Smooth muscle cell (in vitro differentiated cells): ENCODE measurements around the gene APOBEC3F. TPM values are rescaled to one million over a fixed set of nuclear protein-coding genes. Genes with fewer than 3 reads are reported as not detected.
"Not testable (repeated sequence)": the region's sequence is repeated elsewhere in the genome, so short reads cannot be mapped to it uniquely, and the experiment has no call there.

Experiments used
- DNase-seq: peaks from one replicate; lab custom pipeline; 2025; ENCODE audit not compliant: unreplicated experiment; lab: John Stamatoyannopoulos, UW
- H2AFZ ChIP-seq: fragments of 200-600 bp; sonication (generic); 2 replicates; pipeline ENCODE4 v1.6.0; 2016; ENCODE audit warnings: antibody characterized with exemption, low read depth, mild to moderate bottlenecking
- H3F3A ChIP-seq: fragments of 200-600 bp; sonication (generic); 2 replicates; pipeline ENCODE4 v1.6.0; 2017; ENCODE audit warnings: antibody characterized with exemption, low read depth
- H3K27ac ChIP-seq: fragments of 200-600 bp; sonication (generic); 2 replicates; pipeline ENCODE4 v1.5.1; 2016; ENCODE audit warnings: low read depth, mild to moderate bottlenecking
- H3K27me3 ChIP-seq: fragments of 200-600 bp; sonication (generic); 2 replicates; pipeline ENCODE4 v1.6.1; 2016; ENCODE audit warnings: low read depth, mild to moderate bottlenecking
- H3K36me3 ChIP-seq: fragments of 200-600 bp; sonication (generic); 2 replicates; pipeline ENCODE4 v1.5.1; 2016; ENCODE audit warnings: low read depth
- H3K4me1 ChIP-seq: fragments of 200-600 bp; sonication (generic); 2 replicates; pipeline ENCODE4 v1.5.1; 2016; ENCODE audit warnings: low read depth
- H3K4me2 ChIP-seq: fragments of 200-600 bp; sonication (generic); 2 replicates; pipeline ENCODE4 v1.6.0; 2016; ENCODE audit warnings: mild to moderate bottlenecking
- H3K4me3 ChIP-seq: fragments of 200-600 bp; sonication (generic); 2 replicates; pipeline ENCODE4 v1.5.1; 2016; ENCODE audit warnings: mild to moderate bottlenecking
- H3K79me2 ChIP-seq: fragments of 200-600 bp; sonication (generic); 2 replicates; pipeline ENCODE4 v1.6.0; 2016; ENCODE audit warnings: low read depth, mild to moderate bottlenecking
- H3K9ac ChIP-seq: fragments of 200-600 bp; sonication (generic); 2 replicates; pipeline ENCODE4 v1.6.0; 2016; ENCODE audit warnings: low read depth
- H3K9me3 ChIP-seq: fragments of 200-600 bp; sonication (generic); replicated peaks from 2 replicates; pipeline ENCODE4 v1.5.1; 2016; ENCODE audit warnings: low read depth
- H4K20me1 ChIP-seq: fragments of 200-600 bp; sonication (generic); 2 replicates; pipeline ENCODE4 v1.6.0; 2016; ENCODE audit warnings: low read depth
- WGBS: methylation state at CpG from one replicate; pipeline ENCODE4 v1.1.7; 2016; ENCODE audit warnings: low lambda C conversion rate; 5-methylcytosine and 5-hydroxymethylcytosine counted together
- polyA plus RNA-seq: library from polyadenylated mRNA; unstranded; fragments of >200 nt; fragmentation: Nextera tagmentation; extraction: Ambion mirVana; gene quantifications from 2 replicates; pipeline ENCODE4 v1.2.1, GENCODE V29; 2016
- total RNA-seq: library from RNA; depleted of rRNA; stranded (reverse); fragments of >200 nt; gene quantifications from 2 replicates; pipeline ENCODE4 v1.2.3, GENCODE V29; 2014
- TF ChIP-seq, protein P1 (sequence below): fragments of 200-600 bp; sonication (generic); IDR thresholded peaks from 2 replicates; pipeline ENCODE4 v1.5.1; 2017; ENCODE audit warnings: borderline replicate concordance, mild to moderate bottlenecking, antibody characterized with exemption; ENCODE audit not compliant: insufficient read depth, poor library complexity, severe bottlenecking

Gene APOBEC3F
- total and polyA plus RNA-seq, 2 experiments from 2014 or later = 1.3 to 8.2 TPM

DNA sequence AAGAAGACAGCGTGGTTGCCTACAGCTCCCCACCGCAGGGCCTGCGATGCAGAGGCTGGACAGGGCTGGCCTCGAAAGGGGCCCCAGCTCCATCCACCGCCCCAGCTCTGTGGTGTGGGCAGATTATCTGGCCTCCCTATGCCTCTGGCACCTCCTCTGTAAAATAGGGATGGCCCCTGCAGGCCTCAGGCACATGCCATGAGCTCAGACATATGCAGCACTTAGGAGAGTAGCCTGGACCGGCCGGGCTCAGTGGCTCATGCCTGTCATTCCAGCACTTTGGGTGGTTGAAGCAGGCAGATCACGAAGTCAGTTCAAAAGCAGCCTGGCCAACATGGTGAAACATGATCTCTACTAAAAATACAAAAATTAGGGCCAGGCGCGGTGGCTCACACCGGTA is 12.4 kb upstream of the APOBEC3F start:
- 53% methylated on average over 11 of the region's 11 CpGs for WGBS
- no peaks in the 10 kb centered on the region for H3K27me3 ChIP-seq
- no peaks in the 10 kb centered on the region for H4K20me1 ChIP-seq
- no peaks in the 10 kb centered on the region for H3K36me3 ChIP-seq
- no peak overlapping the region for H3K9ac ChIP-seq
- H3K27ac ChIP-seq = no peak overlapping the region
- TF ChIP-seq, protein P1, sequence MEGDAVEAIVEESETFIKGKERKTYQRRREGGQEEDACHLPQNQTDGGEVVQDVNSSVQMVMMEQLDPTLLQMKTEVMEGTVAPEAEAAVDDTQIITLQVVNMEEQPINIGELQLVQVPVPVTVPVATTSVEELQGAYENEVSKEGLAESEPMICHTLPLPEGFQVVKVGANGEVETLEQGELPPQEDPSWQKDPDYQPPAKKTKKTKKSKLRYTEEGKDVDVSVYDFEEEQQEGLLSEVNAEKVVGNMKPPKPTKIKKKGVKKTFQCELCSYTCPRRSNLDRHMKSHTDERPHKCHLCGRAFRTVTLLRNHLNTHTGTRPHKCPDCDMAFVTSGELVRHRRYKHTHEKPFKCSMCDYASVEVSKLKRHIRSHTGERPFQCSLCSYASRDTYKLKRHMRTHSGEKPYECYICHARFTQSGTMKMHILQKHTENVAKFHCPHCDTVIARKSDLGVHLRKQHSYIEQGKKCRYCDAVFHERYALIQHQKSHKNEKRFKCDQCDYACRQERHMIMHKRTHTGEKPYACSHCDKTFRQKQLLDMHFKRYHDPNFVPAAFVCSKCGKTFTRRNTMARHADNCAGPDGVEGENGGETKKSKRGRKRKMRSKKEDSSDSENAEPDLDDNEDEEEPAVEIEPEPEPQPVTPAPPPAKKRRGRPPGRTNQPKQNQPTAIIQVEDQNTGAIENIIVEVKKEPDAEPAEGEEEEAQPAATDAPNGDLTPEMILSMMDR = no peak
- no peak overlapping the region for H2AFZ ChIP-seq
- no peak overlapping the region for H3K4me3 ChIP-seq
- peaks cover 3% of the 10 kb centered on the region for H3F3A ChIP-seq
- no peak overlapping the region for H3K4me2 ChIP-seq
- no peak for DNase-seq
- H3K79me2 ChIP-seq = no peaks in the 10 kb centered on the region
- H3K9me3 ChIP-seq = no peaks in the 10 kb centered on the region
- no peaks in the 10 kb centered on the region for H3K4me1 ChIP-seq

DNA sequence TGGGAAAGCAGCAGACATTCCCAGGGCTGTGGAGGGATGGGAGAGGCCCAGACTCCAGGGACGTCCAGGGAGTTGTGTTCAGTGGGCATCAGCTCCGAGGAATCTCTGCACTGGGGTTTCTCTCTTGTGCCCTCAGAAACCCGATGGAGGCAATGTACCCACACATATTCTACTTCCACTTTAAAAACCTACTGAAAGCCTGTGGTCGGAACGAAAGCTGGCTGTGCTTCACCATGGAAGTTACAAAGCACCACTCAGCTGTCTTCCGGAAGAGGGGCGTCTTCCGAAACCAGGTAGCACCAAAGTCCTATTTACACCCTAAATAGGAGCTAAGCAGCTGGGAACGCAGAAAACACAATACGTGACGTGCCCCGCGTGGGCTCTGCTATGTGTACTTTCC is 11.4 kb upstream of the APOBEC3F start:
- 96% methylated on average over 13 of the region's 13 CpGs for WGBS
- DNase-seq = no peak
- Histone ChIP-seq H2AFZ (no peak overlapping the region), H3K79me2 (no peaks in the 10 kb centered on the region), H3K4me2 (no peak overlapping the region), H3K27ac (no peak overlapping the region), H3F3A (peaks cover 3% of the 10 kb centered on the region), H3K36me3 (no peaks in the 10 kb centered on the region), H3K4me3 (no peak overlapping the region), H3K4me1 (no peaks in the 10 kb centered on the region), H4K20me1 (no peaks in the 10 kb centered on the region), H3K9ac (no peak overlapping the region), H3K9me3 (no peaks in the 10 kb centered on the region), H3K27me3 (no peaks in the 10 kb centered on the region)
- TF ChIP-seq, protein P1 = no peak

DNA sequence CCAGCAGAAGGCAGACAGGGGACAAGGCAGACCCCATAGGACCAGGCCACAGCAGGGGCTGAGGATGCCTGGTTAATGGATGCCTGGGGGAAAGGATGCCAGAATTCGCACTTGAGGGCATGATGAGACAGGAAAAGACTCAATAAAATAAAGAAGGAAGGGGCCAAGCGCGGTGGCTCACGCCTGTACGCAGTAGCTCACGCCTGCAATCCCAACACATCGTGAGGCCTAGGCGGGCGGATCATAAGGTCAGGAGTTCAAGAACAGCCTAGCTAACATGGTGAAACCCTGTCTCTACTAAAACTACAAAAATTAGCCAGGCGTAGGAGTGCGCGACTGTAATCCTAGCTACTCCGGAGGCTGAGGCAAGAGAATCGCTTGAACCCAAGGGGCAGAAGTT is 10.0 kb upstream of the APOBEC3F start:
- no peaks in the 10 kb centered on the region for H3K36me3 ChIP-seq
- peaks cover 3% of the 10 kb centered on the region for H3F3A ChIP-seq
- whole genome bisulfite sequencing = 96% methylated on average over 14 of the region's 14 CpGs
- H4K20me1 ChIP-seq = no peaks in the 10 kb centered on the region
- H3K27me3 ChIP-seq = no peaks in the 10 kb centered on the region
- no peaks in the 10 kb centered on the region for H3K9me3 ChIP-seq
- H3K27ac ChIP-seq = no peak overlapping the region
- H2AFZ ChIP-seq = no peak overlapping the region
- no peak overlapping the region for H3K4me3 ChIP-seq
- H3K79me2 ChIP-seq = no peaks in the 10 kb centered on the region
- TF ChIP-seq, protein P1 = no peak
- no peak overlapping the region for H3K4me2 ChIP-seq
- no peaks in the 10 kb centered on the region for H3K4me1 ChIP-seq
- no peak for DNase-seq
- H3K9ac ChIP-seq = no peak overlapping the region

DNA sequence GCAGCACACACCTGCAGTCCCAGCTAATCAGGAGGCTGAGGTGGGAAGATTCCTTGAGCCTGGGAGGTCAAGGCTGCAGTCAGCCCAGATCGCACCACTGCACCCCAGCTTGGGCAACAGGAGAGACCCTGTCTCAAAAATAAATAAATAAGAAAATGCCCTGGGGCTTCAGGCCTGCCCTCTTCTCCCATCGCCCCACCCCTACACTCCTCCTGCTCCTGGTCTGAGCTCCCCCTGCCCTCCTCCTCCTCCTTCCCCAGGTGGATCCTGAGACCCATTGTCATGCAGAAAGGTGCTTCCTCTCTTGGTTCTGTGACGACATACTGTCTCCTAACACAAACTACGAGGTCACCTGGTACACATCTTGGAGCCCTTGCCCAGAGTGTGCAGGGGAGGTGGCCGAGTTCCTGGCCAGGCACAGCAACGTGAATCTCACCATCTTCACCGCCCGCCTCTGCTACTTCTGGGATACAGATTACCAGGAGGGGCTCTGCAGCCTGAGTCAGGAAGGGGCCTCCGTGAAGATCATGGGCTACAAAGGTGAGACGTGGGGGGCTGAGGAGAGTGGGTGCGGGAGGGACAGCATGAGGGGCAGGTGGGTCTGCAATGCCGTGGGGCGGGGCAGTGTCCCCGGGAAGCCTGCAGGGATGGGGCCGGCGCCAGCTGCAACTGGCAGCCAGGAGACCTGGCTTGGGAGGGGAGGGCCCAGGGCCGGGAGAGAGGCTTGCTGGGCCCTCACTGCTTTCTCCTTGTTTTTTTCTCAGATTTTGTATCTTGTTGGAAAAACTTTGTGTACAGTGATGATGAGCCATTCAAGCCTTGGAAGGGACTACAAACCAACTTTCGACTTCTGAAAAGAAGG is 9.0 kb upstream of the APOBEC3F start:
- H3K79me2 ChIP-seq, DNase-seq, H3K9me3 ChIP-seq, H3K4me1 ChIP-seq, H3K4me3 ChIP-seq, H3K9ac ChIP-seq, H4K20me1 ChIP-seq, H3K27me3 ChIP-seq, H3K4me2 ChIP-seq, H3K27ac ChIP-seq, H3K36me3 ChIP-seq, H3F3A ChIP-seq, H2AFZ ChIP-seq: not testable (repeated sequence)
- 74% methylated on average over 10 of the region's 18 CpGs for WGBS

DNA sequence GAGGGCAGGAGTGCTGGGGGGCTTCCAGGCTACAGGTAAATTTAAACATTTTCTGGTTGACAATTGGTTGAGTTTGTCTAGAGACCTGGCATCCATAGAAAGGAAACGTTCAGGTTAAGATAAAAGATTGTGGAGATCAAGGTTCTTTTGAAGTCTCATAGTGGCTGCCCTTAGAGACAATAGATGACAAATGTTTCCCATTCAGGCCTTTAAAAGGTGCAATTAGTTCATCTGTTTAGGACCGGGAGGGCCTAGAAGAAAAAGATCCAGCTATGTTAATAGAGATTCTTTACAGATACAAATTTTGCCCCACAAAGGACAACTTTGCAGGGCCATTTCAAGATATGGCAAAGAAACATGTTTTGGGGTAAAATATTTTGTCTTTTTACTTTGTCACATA is 3.6 kb upstream of the APOBEC3F start:
- not testable (repeated sequence) for H3K27me3 ChIP-seq, H3K79me2 ChIP-seq, H4K20me1 ChIP-seq, H3K27ac ChIP-seq, H3K36me3 ChIP-seq, H3K9ac ChIP-seq, H3K4me2 ChIP-seq, H2AFZ ChIP-seq, H3F3A ChIP-seq, H3K4me3 ChIP-seq, H3K4me1 ChIP-seq, DNase-seq, H3K9me3 ChIP-seq
- WGBS = 12% methylated on average over 2 of the region's 2 CpGs
